HEK293T (cell line): Measurements from ENCODE around the gene EMC1.

Source experiments
- CTCF ChIA-PET: fragments of 350-600 bp; formaldehyde crosslinking; extraction: SDS; loops from one replicate; lab custom pipeline; 2021; ENCODE audit warnings: antibody characterized with exemption, inconsistent platforms; lab: Yijun Ruan, JAX
- POLR2A ChIA-PET: fragments of 350-600 bp; formaldehyde crosslinking; extraction: SDS; loops from one replicate; lab custom pipeline; 2020; ENCODE audit warnings: antibody characterized with exemption, inconsistent platforms; lab: Yijun Ruan, JAX
- DNase-seq: peaks from one replicate; pipeline ENCODE4 v3.0.0; 2012; ENCODE audit warnings: mixed read lengths; ENCODE audit errors: extremely low spot score
- ARNT ChIP-seq: fragments of 450-650 bp; IDR thresholded peaks from 2 replicates; pipeline ENCODE4 v1.6.1; 2017; ENCODE audit warnings: mild to moderate bottlenecking
- BHLHE40 ChIP-seq: fragments of 450-650 bp; IDR thresholded peaks from 2 replicates; pipeline ENCODE4 v1.6.1; 2016; ENCODE audit warnings: mild to moderate bottlenecking, moderate library complexity, borderline replicate concordance
- CTBP1 ChIP-seq: fragments of 450-650 bp; IDR thresholded peaks from 2 replicates; pipeline ENCODE4 v1.6.1; 2016; ENCODE audit warnings: borderline replicate concordance
- ELF4 ChIP-seq: fragments of 450-650 bp; IDR thresholded peaks from 2 replicates; pipeline ENCODE4 v1.6.1; 2017; ENCODE audit warnings: antibody characterized with exemption
- FOXA1 ChIP-seq: fragments of 450-650 bp; IDR thresholded peaks from 2 replicates; pipeline ENCODE4 v1.6.1; 2016; ENCODE audit warnings: mild to moderate bottlenecking
- FOXK2 ChIP-seq: fragments of 450-650 bp; IDR thresholded peaks from 2 replicates; pipeline ENCODE4 v1.6.1; 2016; ENCODE audit warnings: mild to moderate bottlenecking
- FOXM1 ChIP-seq: fragments of 450-650 bp; IDR thresholded peaks from 2 replicates; pipeline ENCODE4 v1.6.1; 2017; ENCODE audit warnings: mild to moderate bottlenecking, borderline replicate concordance
- HDGF ChIP-seq: fragments of 450-650 bp; IDR thresholded peaks from 2 replicates; pipeline ENCODE4 v1.6.1; 2017; ENCODE audit warnings: antibody characterized with exemption, borderline replicate concordance
- L3MBTL2 ChIP-seq: fragments of 450-650 bp; conservative IDR thresholded peaks from 2 replicates; pipeline ENCODE4 v1.6.1; 2016; ENCODE audit warnings: mild to moderate bottlenecking
- LEF1 ChIP-seq: fragments of 450-650 bp; IDR thresholded peaks from 2 replicates; pipeline ENCODE4 v1.6.1; 2017; ENCODE audit warnings: mild to moderate bottlenecking, borderline replicate concordance
- NFRKB ChIP-seq: fragments of 450-650 bp; IDR thresholded peaks from 2 replicates; pipeline ENCODE4 v1.6.1; 2016; ENCODE audit warnings: mild to moderate bottlenecking, moderate library complexity
- PKNOX1 ChIP-seq: fragments of 450-650 bp; IDR thresholded peaks from 2 replicates; pipeline ENCODE4 v1.6.1; 2016
- SP1 ChIP-seq: fragments of 450-650 bp; IDR thresholded peaks from 2 replicates; pipeline ENCODE4 v1.6.1; 2017
- SUZ12 ChIP-seq: fragments of 450-650 bp; IDR thresholded peaks from 2 replicates; pipeline ENCODE4 v1.6.1; 2016; ENCODE audit warnings: mild to moderate bottlenecking
- TARDBP ChIP-seq: fragments of 450-650 bp; IDR thresholded peaks from 2 replicates; pipeline ENCODE4 v1.6.1; 2016
- ZNF384 ChIP-seq: fragments of 450-650 bp; IDR thresholded peaks from 2 replicates; pipeline ENCODE4 v1.6.1; 2016

EMC1 gene

GRCh38 chr1:19210772-19211549 is 40.4 kb downstream of the EMC1 start:
- ChIA-PET CTCF (no interaction called here), POLR2A (interaction anchor here (0.7 to 1.4 kb wide), 2 partner anchors 9 to 40 kb away, joined by 3 to 4 read pairs; partner anchors contain the start of genes EMC1 and MRTO4)
- DNase-seq: no peak
- TF ChIP-seq BHLHE40 (no peak), CTBP1 (no peak), SUZ12 (no peak), L3MBTL2 (no peak), FOXK2 (no peak), LEF1 (no peak), ZNF384 (no peak), PKNOX1 (no peak), TARDBP (no peak), FOXM1 (no peak)

GRCh38 chr1:19209990-19210771 is 41.1 kb downstream of the EMC1 start, which contains the start of gene UBR4:
TSS of gene UBR4 (minus strand) at chr1:19210266. CDS start at chr1:19210248, 18 bp downstream.
- TF ChIP-seq NFRKB: no peak
- TF ChIP-seq BHLHE40: no peak
- no peak; the same call in 1 of the 2 replicates for TF ChIP-seq FOXM1
- TF ChIP-seq TARDBP: no peak
- peak; percentile 97 for TF ChIP-seq L3MBTL2
- TF ChIP-seq ELF4: peak; percentile 56; the same call in 1 of the 2 replicates
- no peak for TF ChIP-seq LEF1
- POLR2A ChIA-PET: interaction anchor here (1.2 kb wide), 2 partner anchors 10 to 12 kb away, joined by 3 to 5 read pairs; no protein-coding TSS in a partner anchor
- peak; percentile 94 for DNase-seq
- CTCF ChIA-PET: no interaction called here

GRCh38 chr1:19209439-19209989 is 41.8 kb downstream of the EMC1 start:
- POLR2A ChIA-PET: interaction anchor here (1.2 kb wide), 2 partner anchors 9 to 11 kb away, joined by 3 to 5 read pairs; no protein-coding TSS in a partner anchor
- CTCF ChIA-PET: no interaction called here
- DNase-seq: peak; percentile 20
- TF ChIP-seq PKNOX1 (no peak), NFRKB (no peak), SUZ12 (no peak), ARNT (no peak), LEF1 (no peak), FOXM1 (no peak), L3MBTL2 (no peak), FOXK2 (no peak), BHLHE40 (no peak), CTBP1 (no peak)

GRCh38 chr1:19208710-19209438 is 42.5 kb downstream of the EMC1 start:
- CTCF ChIA-PET: no interaction called here

GRCh38 chr1:19206947-19207346 is 44.4 kb downstream of the EMC1 start:
- TF ChIP-seq NFRKB (no peak), SUZ12 (no peak), FOXM1 (no peak), HDGF (no peak), ZNF384 (no peak), PKNOX1 (no peak), BHLHE40 (no peak), FOXK2 (no peak), LEF1 (no peak), SP1 (no peak)
- DNase-seq: no peak
- ChIA-PET CTCF (interaction anchor here (0.6 kb wide), 1 partner anchor 92 kb away, joined by 3 read pairs; no protein-coding TSS in a partner anchor), POLR2A (interaction anchor here (2.0 kb wide), 1 partner anchor 45 kb away, joined by 4 read pairs; the partner anchor contains the start of genes EMC1 and MRTO4)

More at GRCh38 chr1:19208710-19209438, 42.5 kb downstream of the EMC1 start:
- no peak for TF ChIP-seq ZNF384
- no peak for TF ChIP-seq NFRKB
- TF ChIP-seq FOXA1: no peak
- no peak for TF ChIP-seq L3MBTL2
- TF ChIP-seq PKNOX1: no peak
- TF ChIP-seq LEF1: no peak
- no peak for TF ChIP-seq ARNT
- no peak for TF ChIP-seq SP1
- no peak for TF ChIP-seq SUZ12
- no peak for TF ChIP-seq TARDBP
- TF ChIP-seq CTBP1: no peak
- POLR2A ChIA-PET: interaction anchor here (1.2 to 2.0 kb wide), 3 partner anchors 9 to 43 kb away, joined by 3 to 5 read pairs (median 4); partner anchors contain the start of genes EMC1 and MRTO4
- DNase-seq: no peak
